Activated CD4-positive, alpha-beta T cell treated with anti-CD3 and anti-CD28 coated beads, Interleukin-2, amount 50 U/mL, for 1 hour (primary cell): ENCODE measurements around the gene TAPBP.

Experiments used
- DNase-seq: peaks from one replicate; pipeline ENCODE4 v3.0.0-alpha.2; 2020

Gene TAPBP

GRCh38 chr6:33318426-33319073 lies 4.7 kb upstream of the TAPBP start:
- DNase-seq, result no peak

GRCh38 chr6:33317669-33318425 lies 4.0 kb upstream of the TAPBP start, which contains the start of gene ZBTB22:
Gene ZBTB22, minus strand, starts transcription at chr6:33317744. Its CDS starts 828 bp downstream, at chr6:33316916.
- DNase-seq, result peak; percentile 96

GRCh38 chr6:33317419-33317668 lies 3.5 kb upstream of the TAPBP start:
- DNase-seq, result no peak

- no peak for DNase-seq
Observed at GRCh38 chr6:33316603-33317418, 2.9 kb upstream of the TAPBP start.

GRCh38 chr6:33315793-33316602 lies 2.1 kb upstream of the TAPBP start:
- no peak for DNase-seq

- DNase-seq, result no peak
Observed at GRCh38 chr6:33314943-33315792, 1.3 kb upstream of the TAPBP start.

GRCh38 chr6:33314515-33314942 lies 651 bp upstream of the TAPBP start:
- DNase-seq, result peak; percentile 74

- peak; percentile 33 for DNase-seq
Observed at GRCh38 chr6:33313105-33313708, 671 bp downstream of the TAPBP start.

- DNase-seq, result peak; percentile 85
Observed at GRCh38 chr6:33312361-33313104, 1.3 kb downstream of the TAPBP start.

GRCh38 chr6:33306356-33306755 lies 7.5 kb downstream of the TAPBP start:
- no peak for DNase-seq

GRCh38 chr6:33305052-33305451 lies 8.8 kb downstream of the TAPBP start:
- DNase-seq, result no peak

GRCh38 chr6:33304216-33304615 lies 9.7 kb downstream of the TAPBP start:
- no peak for DNase-seq

GRCh38 chr6:33301877-33302276 lies 12.0 kb downstream of the TAPBP start:
- DNase-seq, result no peak

GRCh38 chr6:33299237-33299944 lies 14.5 kb downstream of the TAPBP start:
- peak; percentile 94 for DNase-seq

- DNase-seq, result peak; percentile 60
Observed at GRCh38 chr6:33298773-33299236, 15.1 kb downstream of the TAPBP start, which contains the start of gene RGL2. Gene RGL2, minus strand, starts transcription at chr6:33298942. Its CDS starts 332 bp downstream, at chr6:33298610.

GRCh38 chr6:33297956-33298772 lies 15.7 kb downstream of the TAPBP start:
- peak; percentile 66 for DNase-seq

- no peak for DNase-seq
Observed at GRCh38 chr6:33297406-33297955, 16.4 kb downstream of the TAPBP start.

GRCh38 chr6:33296797-33297405 lies 17.0 kb downstream of the TAPBP start:
- DNase-seq, result no peak
